Choroid plexus epithelial cell (primary cell): Measurements from ENCODE around the gene CDK5.

Source experiments
- DNase-seq: peaks from one replicate; pipeline ENCODE4 v3.0.0-alpha.2; 2010; ENCODE audit warnings: low read depth
- H3K4me3 ChIP-seq: 2 replicates; pipeline ENCODE4 v1.5.1; 2011; ENCODE audit warnings: low read depth, mild to moderate bottlenecking, control low read depth, low read length, moderate library complexity
- CTCF ChIP-seq: conservative IDR thresholded peaks from 2 replicates; pipeline ENCODE4 v1.5.1; 2011; ENCODE audit warnings: low read depth, mild to moderate bottlenecking, control low read depth, inconsistent platforms, low read length, moderate library complexity

Gene CDK5

GRCh38 chr7:151007469-151007898 is 50.2 kb downstream of the CDK5 start:
- no peak for TF ChIP-seq CTCF
- DNase-seq: peak; percentile 20
- no peak overlapping the region for H3K4me3 ChIP-seq

DNA sequence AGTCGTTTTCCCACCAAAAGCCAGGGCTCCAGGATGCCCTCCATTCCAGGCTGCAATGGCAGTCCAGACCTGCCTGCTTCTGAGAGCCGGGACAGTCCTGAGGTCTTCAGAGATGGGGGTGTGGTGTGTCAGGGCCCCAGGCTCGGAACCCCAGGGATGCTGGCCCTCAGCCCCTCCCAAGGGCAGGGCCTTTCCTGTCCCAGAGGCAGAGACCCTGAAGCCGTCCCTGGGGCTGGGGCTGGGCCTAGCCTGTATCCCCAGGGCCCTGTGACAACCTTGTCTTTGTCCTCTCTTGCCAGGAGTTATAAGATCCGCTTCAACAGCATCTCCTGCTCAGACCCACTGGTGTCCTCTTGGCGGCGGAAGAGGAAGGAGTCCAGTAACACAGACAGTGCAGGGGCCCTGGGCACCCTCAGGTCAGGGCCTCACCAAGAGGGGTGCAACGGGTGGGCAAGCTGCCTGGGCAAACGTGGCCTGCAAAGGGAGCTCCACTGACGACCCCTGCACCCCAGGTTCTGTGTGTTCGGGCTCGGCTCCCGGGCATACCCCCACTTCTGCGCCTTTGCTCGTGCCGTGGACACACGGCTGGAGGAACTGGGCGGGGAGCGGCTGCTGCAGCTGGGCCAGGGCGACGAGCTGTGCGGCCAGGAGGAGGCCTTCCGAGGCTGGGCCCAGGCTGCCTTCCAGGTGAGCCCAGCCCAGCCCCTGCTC is 51.0 kb downstream of the CDK5 start:
- no peak for TF ChIP-seq CTCF
- no peak overlapping the region for H3K4me3 ChIP-seq
- DNase-seq: no peak

GRCh38 chr7:151005566-151005965 is 52.1 kb downstream of the CDK5 start:
- DNase-seq: no peak
- no peak for TF ChIP-seq CTCF
- no peak overlapping the region for H3K4me3 ChIP-seq
